Activated T-helper 1 cell treated with anti-CD3 and anti-CD28 coated beads, Interleukin-12 subunit alpha, Interleukin-12 subunit beta, Interleukin-2, Interleukin-4 antibody, amounts not matched to agents 30 ng/mL and 10 ng/mL and 1 ng/mL, durations not matched to agents 14 hours and 24 hours and 36 hours (primary cell): ENCODE measurements around the gene DDIAS. TPM values are rescaled to one million over a fixed set of nuclear protein-coding genes. Genes with fewer than 3 reads are reported as not detected.

Experiments
- DNase-seq: peaks from one replicate; pipeline ENCODE4 v3.0.0; 2021; ENCODE audit warnings: low spot score
- H3K27ac Mint-ChIP-seq: one replicate; pipeline ENCODE4 v1.8.0; 2021; ENCODE audit warnings: mild to moderate bottlenecking, mixed read lengths
- H3K27me3 Mint-ChIP-seq: one replicate; pipeline ENCODE4 v1.8.0; 2022; ENCODE audit warnings: mild to moderate bottlenecking, moderate library complexity, mixed read lengths; ENCODE audit not compliant: insufficient read depth
- H3K36me3 Mint-ChIP-seq: one replicate; pipeline ENCODE4 v1.8.0; 2021; ENCODE audit warnings: low read depth, mixed read lengths
- H3K4me1 Mint-ChIP-seq: one replicate; pipeline ENCODE4 v1.8.0; 2021; ENCODE audit warnings: low read depth, mixed read lengths
- H3K4me3 Mint-ChIP-seq: one replicate; pipeline ENCODE4 v1.8.0; 2021; ENCODE audit warnings: mild to moderate bottlenecking, moderate library complexity, mixed read lengths
- H3K9me3 Mint-ChIP-seq: one replicate; pipeline ENCODE4 v1.8.0; 2021; ENCODE audit warnings: mixed read lengths
- intact Hi-C: fragments of 100-400 bp; cut with micrococcal nuclease; formaldehyde crosslinking; loops from one replicate; pipeline ENCODE4 v1.15.1; 2024
- total RNA-seq: library from RNA; stranded (reverse); gene quantifications from 2 replicates; pipeline ENCODE4 v1.2.3, GENCODE V29; 2022

DDIAS gene
- total RNA-seq, 1 donor from 2014 or later, result 29.4 TPM

GRCh38 chr11:82981852-82982251 is 80.3 kb downstream of the DDIAS start:
- H3K27ac Mint-ChIP-seq, result no peak overlapping the region
- peaks cover 31% of the 10 kb centered on the region for H3K36me3 Mint-ChIP-seq
- no peak for DNase-seq
- peaks cover 3% of the 10 kb centered on the region for H3K9me3 Mint-ChIP-seq
- H3K4me1 Mint-ChIP-seq, result peaks cover 38% of the 10 kb centered on the region
- H3K27me3 Mint-ChIP-seq, result no peaks in the 10 kb centered on the region
- intact Hi-C loops, result no loop called here
- H3K4me3 Mint-ChIP-seq, result no peak overlapping the region

Other genes with a start within 250 kb of the DDIAS start
- not detected in 2 replicates for gene FAM181B, start 167.9 kb upstream of the DDIAS start, total RNA-seq
- gene PRCP, start 1.3 kb upstream of the DDIAS start, total RNA-seq, result 22.7 and 24.0 TPM in 2 replicates
- 15.2 and 16.0 TPM in 2 replicates for gene RAB30, start 170.2 kb downstream of the DDIAS start, total RNA-seq